H9 (cell line): ENCODE results near the gene DNAAF2. TPM values are rescaled to one million over a fixed set of nuclear protein-coding genes. Genes with fewer than 3 reads are reported as not detected.
A peak's percentile ranks its signal among the peaks of the same experiment; 100 is the strongest.

Experiments
- DNase-seq: peaks from one replicate; pipeline ENCODE4 v3.0.0-alpha.2; 2017
- H2AFZ ChIP-seq: one replicate; pipeline ENCODE4 v1.6.1; 2013; ENCODE audit warnings: mild to moderate bottlenecking, low read length, control low read depth, moderate library complexity
- H2AK5ac ChIP-seq: 2 replicates; pipeline ENCODE4 v1.6.1; 2013; ENCODE audit warnings: low read length, control low read depth, mixed read lengths; ENCODE audit not compliant: insufficient read length
- H2BK120ac ChIP-seq: one replicate; pipeline ENCODE4 v1.6.1; 2013; ENCODE audit warnings: low read depth, mild to moderate bottlenecking, low read length, control low read depth, inconsistent platforms; ENCODE audit not compliant: poor library complexity, severe bottlenecking
- H2BK12ac ChIP-seq: 2 replicates; pipeline ENCODE4 v1.6.1; 2013; ENCODE audit warnings: low read length, control low read depth, mixed read lengths, low read depth; ENCODE audit not compliant: insufficient read length
- H2BK15ac ChIP-seq: 2 replicates; pipeline ENCODE4 v1.6.1; 2013; ENCODE audit warnings: low read depth, low read length, control low read depth
- H2BK20ac ChIP-seq: one replicate; pipeline ENCODE4 v1.6.1; 2013; ENCODE audit warnings: low read depth, mild to moderate bottlenecking, low read length, control low read depth, inconsistent platforms; ENCODE audit not compliant: poor library complexity, severe bottlenecking
- H2BK5ac ChIP-seq: 2 replicates; pipeline ENCODE4 v1.6.1; 2013; ENCODE audit warnings: low read length, control low read depth, mixed read lengths; ENCODE audit not compliant: insufficient read length
- H3K14ac ChIP-seq: 2 replicates; pipeline ENCODE4 v1.6.1; 2013; ENCODE audit warnings: low read length, control low read depth; ENCODE audit not compliant: insufficient read depth
- H3K18ac ChIP-seq: 2 replicates; pipeline ENCODE4 v1.6.1; 2013; ENCODE audit warnings: low read depth, mild to moderate bottlenecking, mixed read lengths, low read length, control low read depth; ENCODE audit not compliant: insufficient read length
- H3K23ac ChIP-seq: 2 replicates; pipeline ENCODE4 v1.6.1; 2013; ENCODE audit warnings: low read length, control low read depth, mixed read lengths, low read depth; ENCODE audit not compliant: insufficient read length
- H3K23me2 ChIP-seq: 2 replicates; pipeline ENCODE4 v1.6.1; 2013; ENCODE audit warnings: low read depth, mild to moderate bottlenecking, mixed read lengths, low read length, control low read depth; ENCODE audit not compliant: insufficient read length, poor library complexity, severe bottlenecking
- H3K27ac ChIP-seq: 2 replicates; pipeline ENCODE4 v1.5.1; 2013; ENCODE audit warnings: low read length, control low read depth, mixed read lengths, low read depth; ENCODE audit not compliant: insufficient read length
- H3K27me3 ChIP-seq: 2 replicates; pipeline ENCODE4 v1.6.1; 2013; ENCODE audit warnings: low read length, control low read depth, inconsistent platforms; ENCODE audit not compliant: insufficient read depth
- H3K4ac ChIP-seq: 2 replicates; pipeline ENCODE4 v1.6.1; 2013; ENCODE audit warnings: low read depth, mild to moderate bottlenecking, control low read depth, inconsistent platforms, low read length, moderate library complexity
- H3K4me1 ChIP-seq: 2 replicates; pipeline ENCODE4 v1.6.1; 2013; ENCODE audit warnings: low read length, control low read depth, inconsistent platforms; ENCODE audit not compliant: insufficient read depth
- H3K4me2 ChIP-seq: 2 replicates; pipeline ENCODE4 v1.6.1; 2013; ENCODE audit warnings: low read length, control low read depth, mixed read lengths; ENCODE audit not compliant: insufficient read length, insufficient read depth
- H3K56ac ChIP-seq: 2 replicates; pipeline ENCODE4 v1.6.1; 2013; ENCODE audit warnings: low read depth, mild to moderate bottlenecking, mixed read lengths, low read length, control low read depth; ENCODE audit not compliant: insufficient read length
- H3K79me1 ChIP-seq: 2 replicates; pipeline ENCODE4 v1.6.1; 2013; ENCODE audit warnings: low read depth, mild to moderate bottlenecking, moderate library complexity, low read length, control low read depth, inconsistent platforms; ENCODE audit not compliant: insufficient read depth, poor library complexity, severe bottlenecking
- H3K79me2 ChIP-seq: 2 replicates; pipeline ENCODE4 v1.6.1; 2013; ENCODE audit warnings: low read length, control low read depth, inconsistent platforms; ENCODE audit not compliant: insufficient read depth
- H3K9ac ChIP-seq: 2 replicates; pipeline ENCODE4 v1.6.1; 2013; ENCODE audit warnings: low read length, control low read depth, mixed read lengths; ENCODE audit not compliant: insufficient read length; ENCODE audit errors: extremely low read depth
- H3K9me3 ChIP-seq: one replicate; pipeline ENCODE4 v1.6.1; 2013; ENCODE audit warnings: low read depth, low read length, inconsistent platforms; ENCODE audit not compliant: control insufficient read depth
- H3T11ph ChIP-seq: one replicate; pipeline ENCODE4 v1.6.1; 2013; ENCODE audit warnings: mild to moderate bottlenecking, low read length, control low read depth, inconsistent platforms
- H4K20me1 ChIP-seq: one replicate; pipeline ENCODE4 v1.6.1; 2013; ENCODE audit not compliant: control insufficient read depth, insufficient read length, insufficient read depth
- H4K5ac ChIP-seq: 2 replicates; pipeline ENCODE4 v1.6.1; 2013; ENCODE audit warnings: low read depth, mild to moderate bottlenecking, mixed read lengths, low read length, control low read depth; ENCODE audit not compliant: insufficient read length
- H4K8ac ChIP-seq: replicated peaks from 2 replicates; pipeline ENCODE4 v1.6.1; 2013; ENCODE audit warnings: low read length, control low read depth, mixed read lengths, low read depth; ENCODE audit not compliant: insufficient read length
- H4K91ac ChIP-seq: 2 replicates; pipeline ENCODE4 v1.6.1; 2013; ENCODE audit warnings: low read depth, mild to moderate bottlenecking, moderate library complexity, mixed read lengths, low read length, control low read depth; ENCODE audit not compliant: insufficient read length
- H3K27ac Mint-ChIP-seq, 3 experiments: 2 replicates in 2 of 3; 3 replicates in 1 of 3; pipeline ENCODE4 v1.8.0; 2020 to 2021; ENCODE audit warnings: mixed read lengths in 3 of 3, mild to moderate bottlenecking in 1 of 3, moderate library complexity in 1 of 3
- H3K27me3 Mint-ChIP-seq: 2 replicates; pipeline ENCODE4 v1.8.0; 2021; ENCODE audit warnings: low read depth, mild to moderate bottlenecking, moderate library complexity, mixed read lengths
- H3K36me3 Mint-ChIP-seq, 3 experiments: 2 replicates in 2 of 3; 3 replicates in 1 of 3; pipeline ENCODE4 v1.8.0; 2020 to 2021; ENCODE audit warnings: low read depth in 3 of 3, mixed read lengths in 3 of 3; ENCODE audit not compliant: insufficient read depth in 1 of 3
- H3K4me1 Mint-ChIP-seq, 2 experiments: 2 replicates each; pipeline ENCODE4 v1.8.0; 2020; ENCODE audit warnings: mixed read lengths in 2 of 2
- H3K4me3 Mint-ChIP-seq, 2 experiments: 2 replicates in 1 of 2; 3 replicates in 1 of 2; pipeline ENCODE4 v1.8.0; 2020 to 2021; ENCODE audit warnings: mild to moderate bottlenecking in 2 of 2, mixed read lengths in 2 of 2, moderate library complexity in 1 of 2
- H3K9me3 Mint-ChIP-seq, 2 experiments: 2 replicates in 1 of 2; 3 replicates in 1 of 2; pipeline ENCODE4 v1.8.0; 2020; ENCODE audit warnings: mild to moderate bottlenecking in 2 of 2, mixed read lengths in 2 of 2, moderate library complexity in 1 of 2
- CTCF ChIP-seq: fragments of 200-600 bp; sonication (generic); conservative IDR thresholded peaks from 3 replicates; pipeline ENCODE4 v1.8.0; 2021; ENCODE audit warnings: antibody characterized with exemption, mild to moderate bottlenecking
- WGBS: extraction: QIAGEN DNeasy Blood & Tissue Kit; methylation state at CpG from one replicate; pipeline ENCODE4 v1.1.7; 2013; ENCODE audit warnings: missing lambda C conversion rate, low lambda C conversion rate, mixed read lengths; ENCODE audit not compliant: insufficient read length; ENCODE audit errors: extremely low coverage; 5-methylcytosine and 5-hydroxymethylcytosine counted together
- total RNA-seq: library from RNA; stranded (reverse); gene quantifications from 2 replicates; pipeline ENCODE4 v1.2.1, GENCODE V29; 2021

Gene DNAAF2
- total RNA-seq, 1 experiment from 2014 or later, result 26.3 TPM

DNA sequence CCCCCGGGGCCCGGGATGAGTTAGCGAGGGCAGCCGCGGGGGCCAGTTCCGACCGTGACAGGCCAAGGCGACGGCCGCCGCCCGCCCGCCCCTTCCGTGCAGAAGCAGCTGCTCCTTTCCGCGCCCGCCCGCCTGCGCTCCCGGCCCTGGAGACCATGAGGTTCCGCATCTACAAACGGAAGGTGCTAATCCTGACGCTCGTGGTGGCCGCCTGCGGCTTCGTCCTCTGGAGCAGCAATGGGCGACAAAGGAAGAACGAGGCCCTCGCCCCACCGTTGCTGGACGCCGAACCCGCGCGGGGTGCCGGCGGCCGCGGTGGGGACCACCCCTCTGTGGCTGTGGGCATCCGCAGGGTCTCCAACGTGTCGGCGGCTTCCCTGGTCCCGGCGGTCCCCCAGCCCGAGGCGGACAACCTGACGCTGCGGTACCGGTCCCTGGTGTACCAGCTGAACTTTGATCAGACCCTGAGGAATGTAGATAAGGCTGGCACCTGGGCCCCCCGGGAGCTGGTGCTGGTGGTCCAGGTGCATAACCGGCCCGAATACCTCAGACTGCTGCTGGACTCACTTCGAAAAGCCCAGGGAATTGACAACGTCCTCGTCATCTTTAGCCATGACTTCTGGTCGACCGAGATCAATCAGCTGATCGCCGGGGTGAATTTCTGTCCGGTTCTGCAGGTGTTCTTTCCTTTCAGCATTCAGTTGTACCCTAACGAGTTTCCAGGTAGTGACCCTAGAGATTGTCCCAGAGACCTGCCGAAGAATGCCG lies 13.7 kb downstream of the DNAAF2 start:
- Mint-ChIP-seq H3K36me3 (peaks cover 10 to 39% (median 18%) of the 10 kb centered on the region in 3 experiments), H3K4me3 (peak overlapping the region; percentile 99), H3K4me1 (peaks cover 20 to 23% of the 10 kb centered on the region in 2 experiments), H3K27me3 (no peaks in the 10 kb centered on the region), H3K27ac (peak overlapping the region in 1 of 3 experiments; percentile 97; a peak in 1 of 7 replicates), H3K9me3 (no peaks in the 10 kb centered on the region; a peak in 1 of 5 replicates)
- no peak overlapping the region for H2BK20ac ChIP-seq
- H3K18ac ChIP-seq, result no peak overlapping the region
- H2BK15ac ChIP-seq, result no peak overlapping the region
- no peaks in the 10 kb centered on the region for H3K27me3 ChIP-seq
- H2BK120ac ChIP-seq, result no peak overlapping the region
- H3K4me2 ChIP-seq, result peak overlapping the region; percentile 95
- no peaks in the 10 kb centered on the region for H4K20me1 ChIP-seq
- peaks cover 12% of the 10 kb centered on the region; the same call in 1 of the 2 replicates for H3K79me2 ChIP-seq
- no peak overlapping the region for H4K5ac ChIP-seq
- TF ChIP-seq CTCF, result no peak
- no peaks in the 10 kb centered on the region for H3K9me3 ChIP-seq
- peaks cover 12% of the 10 kb centered on the region for H3K23me2 ChIP-seq
- no peak overlapping the region for H2BK5ac ChIP-seq
- H2AFZ ChIP-seq, result no peak overlapping the region
- no peak overlapping the region for H2BK12ac ChIP-seq
- H3K4me1 ChIP-seq, result peaks cover 4% of the 10 kb centered on the region; the same call in 1 of the 2 replicates
- H3K56ac ChIP-seq, result no peak overlapping the region
- H3K79me1 ChIP-seq, result no peaks in the 10 kb centered on the region
- no peak overlapping the region for H4K8ac ChIP-seq
- H4K91ac ChIP-seq, result no peak overlapping the region
- H3K23ac ChIP-seq, result no peak overlapping the region
- no CpG with 5 or more reads among the region's 65 CpGs for WGBS
- no peak overlapping the region for H2AK5ac ChIP-seq
- H3T11ph ChIP-seq, result no peak overlapping the region
- peak overlapping the region; percentile 59 for H3K9ac ChIP-seq
- no peak overlapping the region for H3K27ac ChIP-seq
- peak overlapping the region; percentile 52 for H3K14ac ChIP-seq
- no peak overlapping the region for H3K4ac ChIP-seq
- peak; percentile 64 for DNase-seq
